ENCODE data around the gene CCL21. TPM values are rescaled to one million over a fixed set of nuclear protein-coding genes. Genes with fewer than 3 reads are reported as not detected.

CCL21 gene
- total RNA-seq, 1 donor from 2014 or later = not detected

- Mint-ChIP-seq H3K4me3 (ENCODE audit: low read depth) (no peak overlapping the region), H3K9me3 (ENCODE audit: low read depth) (no peaks in the 10 kb centered on the region), H3K4me1 (ENCODE audit: low read depth) (no peaks in the 10 kb centered on the region), H3K36me3 (ENCODE audit: insufficient read depth) (no peaks in the 10 kb centered on the region), H3K27ac (no peak overlapping the region), H3K27me3 (peaks cover 12% of the 10 kb centered on the region)
- no peak for TF ChIP-seq CTCF (IDR thresholded peaks at IDR 0.05; ENCODE audit: unreplicated experiment)
- no peak for DNase-seq (ENCODE audit: low spot score, unreplicated experiment)
These were observed 5.8 kb upstream of the CCL21 start for GRCh38 chr9:34715639-34716215.

DNA sequence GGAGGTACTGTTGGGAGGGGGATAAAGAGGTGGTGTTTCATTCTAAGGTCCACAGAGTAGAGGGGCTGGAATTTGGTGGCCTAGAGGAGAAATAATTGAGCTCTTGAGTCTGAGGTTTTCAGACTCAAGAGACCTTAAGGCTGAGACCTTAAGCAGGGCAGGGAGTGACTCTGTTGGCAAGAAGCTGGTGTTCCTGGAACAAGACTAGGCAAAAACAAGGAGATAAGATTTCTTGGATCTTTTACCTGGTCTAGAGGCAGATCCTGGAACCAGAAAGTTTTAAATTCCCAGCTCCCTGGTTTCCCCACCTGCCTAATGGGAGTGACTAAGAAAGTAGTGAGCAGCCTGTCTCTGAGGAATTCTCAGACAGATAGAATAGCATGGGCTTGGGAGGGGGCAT lies 4.1 kb upstream of the CCL21 start:
- H3K4me1 Mint-ChIP-seq (ENCODE audit: low read depth) = no peaks in the 10 kb centered on the region
- peaks cover 8% of the 10 kb centered on the region for H3K27me3 Mint-ChIP-seq
- H3K4me3 Mint-ChIP-seq (ENCODE audit: low read depth) = no peak overlapping the region
- no peaks in the 10 kb centered on the region for H3K36me3 Mint-ChIP-seq (ENCODE audit: insufficient read depth)
- no peak for TF ChIP-seq CTCF (IDR thresholded peaks at IDR 0.05; ENCODE audit: unreplicated experiment)
- no peaks in the 10 kb centered on the region for H3K9me3 Mint-ChIP-seq (ENCODE audit: low read depth)
- H3K27ac Mint-ChIP-seq = no peak overlapping the region
- DNase-seq (ENCODE audit: low spot score, unreplicated experiment) = no peak

- TF ChIP-seq CTCF (IDR thresholded peaks at IDR 0.05; ENCODE audit: unreplicated experiment) = no peak
- H3K36me3 Mint-ChIP-seq (ENCODE audit: insufficient read depth) = no peaks in the 10 kb centered on the region
- H3K4me1 Mint-ChIP-seq (ENCODE audit: low read depth) = no peaks in the 10 kb centered on the region
- peaks cover 8% of the 10 kb centered on the region for H3K27me3 Mint-ChIP-seq
- H3K4me3 Mint-ChIP-seq (ENCODE audit: low read depth) = no peak overlapping the region
- DNase-seq (ENCODE audit: low spot score, unreplicated experiment) = no peak
- H3K9me3 Mint-ChIP-seq (ENCODE audit: low read depth) = no peaks in the 10 kb centered on the region
- H3K27ac Mint-ChIP-seq = no peak overlapping the region
These were observed 2.2 kb upstream of the CCL21 start for GRCh38 chr9:34712140-34712539.

DNA sequence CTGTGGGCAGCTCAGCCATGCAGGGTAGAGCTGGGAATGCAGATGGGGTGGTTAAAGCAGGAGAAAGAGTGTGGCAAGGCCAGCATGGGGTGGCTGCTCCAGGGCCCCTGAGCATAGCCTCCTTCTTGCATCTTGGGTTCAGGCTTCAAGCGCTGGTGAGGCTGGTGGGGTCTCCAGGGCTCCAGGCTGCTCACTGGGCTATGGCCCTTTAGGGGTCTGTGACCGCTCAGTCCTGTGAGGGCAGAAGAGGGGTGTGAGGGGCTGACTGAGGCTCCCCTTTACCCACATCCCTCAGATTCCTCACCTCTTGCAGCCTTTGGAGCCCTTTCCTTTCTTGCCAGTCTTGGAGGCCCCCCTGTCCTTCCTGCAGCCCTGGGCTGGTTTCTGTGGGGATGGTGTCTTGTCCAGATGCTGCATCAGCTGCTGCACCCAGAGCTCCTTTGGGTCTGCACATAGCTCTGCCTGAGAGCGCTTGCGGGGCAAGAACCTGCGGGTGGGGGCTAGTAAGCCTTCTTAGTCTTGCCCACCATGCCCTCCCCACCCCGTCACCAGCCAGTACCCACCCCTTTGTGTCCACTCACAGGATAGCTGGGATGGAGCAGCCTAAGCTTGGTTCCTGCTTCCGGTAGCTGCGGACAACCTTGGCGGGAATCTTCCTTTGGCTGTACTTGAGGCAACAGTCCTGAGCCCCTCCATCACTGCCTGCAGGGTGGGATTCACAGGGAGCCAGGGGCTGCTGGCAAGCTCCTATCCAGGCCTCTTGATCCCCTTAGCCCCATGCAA lies 549 bp downstream of the CCL21 start:
- no peak overlapping the region for H3K27ac Mint-ChIP-seq
- no peak overlapping the region for H3K4me3 Mint-ChIP-seq (ENCODE audit: low read depth)
- H3K9me3 Mint-ChIP-seq (ENCODE audit: low read depth) = no peaks in the 10 kb centered on the region
- no peak for DNase-seq (ENCODE audit: low spot score, unreplicated experiment)
- no peaks in the 10 kb centered on the region for H3K36me3 Mint-ChIP-seq (ENCODE audit: insufficient read depth)
- no peak for TF ChIP-seq CTCF (IDR thresholded peaks at IDR 0.05; ENCODE audit: unreplicated experiment)
- H3K4me1 Mint-ChIP-seq (ENCODE audit: low read depth) = no peaks in the 10 kb centered on the region
- H3K27me3 Mint-ChIP-seq = peaks cover 5% of the 10 kb centered on the region

DNA sequence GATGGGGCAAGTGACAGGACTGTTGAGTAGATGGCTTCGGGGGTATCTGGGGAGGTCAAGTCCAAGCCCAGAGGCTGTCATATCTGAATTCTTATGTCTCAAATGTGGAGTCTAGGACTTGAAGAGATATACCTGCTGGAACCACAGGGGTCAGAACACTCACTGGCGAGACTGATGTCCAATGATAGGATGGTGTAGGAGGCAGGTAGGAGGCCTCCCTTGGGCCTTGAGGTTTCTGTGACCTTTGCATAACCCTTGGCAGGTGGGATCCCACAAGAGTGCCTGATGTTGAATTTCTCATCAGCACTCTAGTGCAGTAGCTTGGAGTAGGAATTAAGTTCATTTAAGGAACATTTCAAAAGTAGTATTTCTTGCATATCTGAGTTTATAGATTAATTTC lies 2.8 kb downstream of the CCL21 start:
- H3K9me3 Mint-ChIP-seq (ENCODE audit: low read depth) = no peaks in the 10 kb centered on the region
- no peaks in the 10 kb centered on the region for H3K36me3 Mint-ChIP-seq (ENCODE audit: insufficient read depth)
- no peaks in the 10 kb centered on the region for H3K4me1 Mint-ChIP-seq (ENCODE audit: low read depth)
- H3K27ac Mint-ChIP-seq = no peak overlapping the region
- peaks cover under 1% of the 10 kb centered on the region for H3K27me3 Mint-ChIP-seq
- TF ChIP-seq CTCF (IDR thresholded peaks at IDR 0.05; ENCODE audit: unreplicated experiment) = no peak
- DNase-seq (ENCODE audit: low spot score, unreplicated experiment) = no peak
- H3K4me3 Mint-ChIP-seq (ENCODE audit: low read depth) = no peak overlapping the region
